Nephron (organoid): ENCODE data around the gene TADA2A.

Source experiments
- H3K27ac Mint-ChIP-seq, 3 experiments: 2 replicates each; pipeline ENCODE4 v1.8.0; 2020; ENCODE audit warnings: mixed read lengths in 3 of 3, mild to moderate bottlenecking in 2 of 3, moderate library complexity in 1 of 3
- H3K27me3 Mint-ChIP-seq: 2 replicates; pipeline ENCODE4 v1.8.0; 2021; ENCODE audit warnings: low read depth, mild to moderate bottlenecking, moderate library complexity, mixed read lengths
- H3K36me3 Mint-ChIP-seq: 2 replicates; pipeline ENCODE4 v1.8.0; 2020; ENCODE audit warnings: low read depth, mixed read lengths
- H3K4me1 Mint-ChIP-seq: 2 replicates; pipeline ENCODE4 v1.8.0; 2020; ENCODE audit warnings: mixed read lengths
- H3K4me3 Mint-ChIP-seq, 3 experiments: 2 replicates each; pipeline ENCODE4 v1.8.0; 2020; ENCODE audit warnings: mild to moderate bottlenecking in 3 of 3, mixed read lengths in 3 of 3, moderate library complexity in 2 of 3
- H3K9me3 Mint-ChIP-seq: 2 replicates; pipeline ENCODE4 v1.8.0; 2020; ENCODE audit warnings: mixed read lengths
- TF ChIP-seq, protein P1 (sequence below), 3 experiments: fragments of 200-600 bp; sonication (generic); IDR thresholded peaks; one replicate each; pipeline ENCODE4 v1.5.0; 2021; ENCODE audit warnings: antibody characterized with exemption in 3 of 3; ENCODE audit not compliant: unreplicated experiment in 3 of 3

Gene TADA2A

DNA sequence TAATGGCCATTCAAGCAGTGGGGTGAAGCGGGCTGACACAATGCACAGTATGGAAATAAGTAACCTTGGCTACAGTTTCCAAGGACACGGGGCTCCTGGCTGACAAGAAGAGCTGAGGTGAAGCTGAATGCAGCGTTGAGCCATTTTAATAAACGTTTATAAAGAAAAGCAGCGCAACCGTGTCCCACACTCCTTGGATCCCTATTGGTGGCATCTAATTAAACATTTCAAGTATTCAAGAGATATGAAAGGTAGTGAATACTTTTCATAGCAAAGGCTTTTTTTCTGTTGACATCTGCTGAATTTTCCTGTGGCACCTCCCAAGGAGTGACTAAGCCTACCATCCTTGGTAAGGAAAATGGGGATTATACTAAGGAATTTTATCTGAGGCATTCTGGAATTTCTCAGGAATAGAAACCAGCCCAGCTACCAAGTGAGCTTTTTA is 109.5 kb downstream of the TADA2A start:
- peaks cover 23% of the 10 kb centered on the region for H3K4me1 Mint-ChIP-seq
- peak overlapping the region in 2 of 3 experiments; percentile 12 to 24 for H3K27ac Mint-ChIP-seq
- H3K4me3 Mint-ChIP-seq = no peak overlapping the region
- H3K9me3 Mint-ChIP-seq = no peaks in the 10 kb centered on the region
- TF ChIP-seq, protein P1, sequence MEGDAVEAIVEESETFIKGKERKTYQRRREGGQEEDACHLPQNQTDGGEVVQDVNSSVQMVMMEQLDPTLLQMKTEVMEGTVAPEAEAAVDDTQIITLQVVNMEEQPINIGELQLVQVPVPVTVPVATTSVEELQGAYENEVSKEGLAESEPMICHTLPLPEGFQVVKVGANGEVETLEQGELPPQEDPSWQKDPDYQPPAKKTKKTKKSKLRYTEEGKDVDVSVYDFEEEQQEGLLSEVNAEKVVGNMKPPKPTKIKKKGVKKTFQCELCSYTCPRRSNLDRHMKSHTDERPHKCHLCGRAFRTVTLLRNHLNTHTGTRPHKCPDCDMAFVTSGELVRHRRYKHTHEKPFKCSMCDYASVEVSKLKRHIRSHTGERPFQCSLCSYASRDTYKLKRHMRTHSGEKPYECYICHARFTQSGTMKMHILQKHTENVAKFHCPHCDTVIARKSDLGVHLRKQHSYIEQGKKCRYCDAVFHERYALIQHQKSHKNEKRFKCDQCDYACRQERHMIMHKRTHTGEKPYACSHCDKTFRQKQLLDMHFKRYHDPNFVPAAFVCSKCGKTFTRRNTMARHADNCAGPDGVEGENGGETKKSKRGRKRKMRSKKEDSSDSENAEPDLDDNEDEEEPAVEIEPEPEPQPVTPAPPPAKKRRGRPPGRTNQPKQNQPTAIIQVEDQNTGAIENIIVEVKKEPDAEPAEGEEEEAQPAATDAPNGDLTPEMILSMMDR (IDR thresholded peaks at IDR 0.05; ENCODE audit: unreplicated experiment in 3 of 3) = no peak
- H3K27me3 Mint-ChIP-seq = no peaks in the 10 kb centered on the region
- H3K36me3 Mint-ChIP-seq = peaks cover 50% of the 10 kb centered on the region

DNA sequence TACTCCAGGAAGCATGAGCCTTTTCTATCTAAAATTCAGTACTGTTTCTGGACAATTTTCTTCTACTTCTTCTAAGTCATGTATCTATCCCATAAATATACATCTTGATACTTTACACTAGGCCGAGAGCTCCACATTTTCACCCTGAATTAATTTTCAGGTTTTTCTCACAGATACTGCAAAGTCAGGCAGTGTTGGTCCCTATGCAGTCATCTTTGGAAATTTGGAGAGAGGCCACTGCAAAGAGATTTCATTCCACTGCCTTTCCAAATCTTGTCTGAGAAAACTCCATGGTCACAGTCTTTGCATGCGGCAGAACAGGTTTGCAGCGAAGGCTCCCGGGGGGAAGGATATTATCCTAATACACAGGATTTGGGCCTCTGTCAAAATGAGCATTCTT is 111.2 kb downstream of the TADA2A start:
- Mint-ChIP-seq H3K4me1 (peaks cover 22% of the 10 kb centered on the region), H3K36me3 (peaks cover 51% of the 10 kb centered on the region), H3K27me3 (no peaks in the 10 kb centered on the region), H3K4me3 (no peak overlapping the region), H3K27ac (no peak overlapping the region), H3K9me3 (no peaks in the 10 kb centered on the region)
- TF ChIP-seq, protein P1 (IDR thresholded peaks at IDR 0.05; ENCODE audit: unreplicated experiment in 3 of 3) = no peak

DNA sequence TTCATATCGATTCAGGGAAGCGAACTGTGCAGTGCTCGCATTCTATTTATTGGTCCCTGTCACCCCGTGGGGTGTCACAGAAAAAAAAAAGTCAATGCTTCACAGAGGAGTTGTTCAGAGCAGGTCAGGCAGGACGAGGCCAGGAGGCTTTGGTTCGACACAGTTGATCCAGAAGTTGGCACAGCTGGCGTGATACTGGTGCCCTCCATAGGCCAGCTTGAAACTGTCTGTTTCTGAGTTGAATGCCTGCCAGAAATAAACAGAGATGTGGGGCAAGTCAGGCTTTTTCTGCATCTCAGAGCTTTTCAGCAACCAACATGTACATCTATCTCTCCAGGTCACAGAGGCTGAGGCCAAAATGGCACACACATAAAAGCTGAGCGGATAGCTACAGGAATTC is 112.1 kb downstream of the TADA2A start:
- peaks cover 57% of the 10 kb centered on the region for H3K36me3 Mint-ChIP-seq
- no peak overlapping the region for H3K4me3 Mint-ChIP-seq
- no peaks in the 10 kb centered on the region for H3K9me3 Mint-ChIP-seq
- TF ChIP-seq, protein P1 (IDR thresholded peaks at IDR 0.05; ENCODE audit: unreplicated experiment in 3 of 3) = no peak
- H3K27ac Mint-ChIP-seq = no peak overlapping the region
- no peaks in the 10 kb centered on the region for H3K27me3 Mint-ChIP-seq
- peaks cover 18% of the 10 kb centered on the region for H3K4me1 Mint-ChIP-seq

DNA sequence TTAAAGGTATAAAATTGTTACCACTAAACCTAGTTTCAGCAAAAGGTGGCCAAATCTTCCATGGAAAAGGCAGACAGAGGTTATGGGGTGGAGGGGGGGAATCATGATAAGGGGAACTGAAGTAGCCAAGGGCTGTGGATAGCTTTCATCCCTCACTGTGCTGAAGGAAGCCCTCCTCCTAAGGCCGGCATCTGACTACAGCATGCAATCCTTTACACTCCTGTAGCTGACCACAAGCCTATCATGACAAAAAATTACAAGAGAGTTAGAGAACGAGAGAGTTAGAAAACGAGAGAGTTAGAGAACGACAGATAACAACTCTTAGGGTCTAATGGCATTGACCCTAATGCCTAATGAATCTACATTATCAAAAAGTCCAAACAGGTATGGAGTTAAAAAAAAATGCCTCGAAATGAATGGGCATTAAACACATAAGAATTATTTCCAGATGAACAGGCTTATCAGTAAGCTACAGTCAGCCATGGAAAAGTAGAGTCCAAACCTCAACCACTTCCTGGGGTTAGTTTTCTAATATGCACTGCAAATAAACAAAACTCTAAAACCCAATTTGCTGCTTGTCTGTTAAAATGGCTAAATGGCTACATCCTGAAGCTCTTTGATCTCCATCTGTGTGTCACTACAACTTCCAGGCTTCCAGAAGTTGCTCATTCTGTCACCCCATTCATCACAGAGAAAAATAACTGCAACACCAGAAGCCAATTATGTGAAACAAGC is 112.7 kb downstream of the TADA2A start:
- no peaks in the 10 kb centered on the region for H3K27me3 Mint-ChIP-seq
- TF ChIP-seq, protein P1 (IDR thresholded peaks at IDR 0.05; ENCODE audit: unreplicated experiment in 3 of 3) = no peak
- H3K4me1 Mint-ChIP-seq = peaks cover 18% of the 10 kb centered on the region
- H3K4me3 Mint-ChIP-seq = no peak overlapping the region
- H3K9me3 Mint-ChIP-seq = no peaks in the 10 kb centered on the region
- no peak overlapping the region for H3K27ac Mint-ChIP-seq
- peaks cover 61% of the 10 kb centered on the region for H3K36me3 Mint-ChIP-seq

DNA sequence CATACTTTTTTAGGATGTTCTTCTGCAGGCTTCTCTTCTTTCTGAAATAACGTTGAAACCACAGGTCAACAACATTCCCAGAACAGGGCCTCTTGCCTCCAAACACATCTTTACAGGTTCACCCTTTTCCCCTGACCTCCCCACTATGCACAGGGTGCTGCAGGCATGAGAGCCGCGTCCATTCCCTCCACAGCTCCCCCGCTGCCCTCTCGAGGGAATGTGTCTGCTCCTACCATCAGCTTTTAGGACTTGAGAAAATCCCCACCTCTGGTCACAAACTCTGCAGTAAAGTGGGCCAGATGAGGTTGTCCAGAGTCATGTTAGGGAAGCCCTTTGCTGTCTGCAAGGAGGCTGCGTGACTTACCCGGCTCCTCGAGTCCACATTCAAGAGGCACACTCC is 113.5 kb downstream of the TADA2A start:
- peaks cover 65% of the 10 kb centered on the region for H3K36me3 Mint-ChIP-seq
- TF ChIP-seq, protein P1 (IDR thresholded peaks at IDR 0.05; ENCODE audit: unreplicated experiment in 3 of 3) = no peak
- H3K4me1 Mint-ChIP-seq = peaks cover 18% of the 10 kb centered on the region
- H3K27ac Mint-ChIP-seq = peak overlapping the region in 1 of 3 experiments; percentile 28
- no peaks in the 10 kb centered on the region for H3K9me3 Mint-ChIP-seq
- no peaks in the 10 kb centered on the region for H3K27me3 Mint-ChIP-seq
- no peak overlapping the region for H3K4me3 Mint-ChIP-seq

DNA sequence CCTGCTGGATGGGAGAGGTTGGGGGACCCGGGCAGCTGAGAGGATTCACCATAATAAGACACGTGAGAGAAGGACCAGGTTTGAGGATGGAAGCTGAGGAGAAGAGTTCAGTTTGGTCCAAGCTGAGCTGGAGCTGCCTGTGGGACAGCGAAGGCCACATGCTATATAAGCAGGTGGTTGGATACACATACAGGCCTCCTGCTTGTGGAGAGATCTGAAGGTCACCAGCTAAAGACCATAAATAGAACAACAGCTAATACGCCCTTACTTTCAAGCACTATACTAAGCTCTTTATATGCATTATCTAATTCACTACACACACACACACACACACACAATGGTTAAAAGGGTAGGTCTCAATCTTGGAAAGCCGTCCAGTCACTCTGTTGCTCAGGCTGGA is 115.1 kb downstream of the TADA2A start:
- Mint-ChIP-seq H3K36me3 (peaks cover 65% of the 10 kb centered on the region), H3K4me1 (peaks cover 11% of the 10 kb centered on the region), H3K9me3 (no peaks in the 10 kb centered on the region), H3K27ac (no peak overlapping the region), H3K4me3 (no peak overlapping the region), H3K27me3 (no peaks in the 10 kb centered on the region)
- TF ChIP-seq, protein P1 (IDR thresholded peaks at IDR 0.05; ENCODE audit: unreplicated experiment in 3 of 3) = no peak
